Stimulated activated CD8-positive, alpha-beta memory T cell treated with anti-CD3 and anti-CD28 coated beads, Interleukin-12 subunit alpha, Interleukin-12 subunit beta, amount 100 ng/mL, for 4 hours (primary cell): ENCODE measurements around the gene CCND3.
A peak's percentile ranks its signal among the peaks of the same experiment; 100 is the strongest.
"Not testable (repeated sequence)": the region's sequence is repeated elsewhere in the genome, so short reads cannot be mapped to it uniquely, and the experiment has no call there.

Experiments used
- DNase-seq: peaks from one replicate; pipeline ENCODE4 v3.0.0-alpha.2; 2020; ENCODE audit warnings: low read depth

CCND3 gene

GRCh38 chr6:41947581-41948220 is 6.1 kb upstream of the CCND3 start:
- DNase-seq: no peak

GRCh38 chr6:41943456-41943855 is 1.8 kb upstream of the CCND3 start:
- no peak for DNase-seq

GRCh38 chr6:41942882-41943281 is 1.3 kb upstream of the CCND3 start:
- not testable (repeated sequence) for DNase-seq

GRCh38 chr6:41942067-41942851 is 651 bp upstream of the CCND3 start:
- DNase-seq: no peak

- peak; percentile 34 for DNase-seq
These were observed 789 bp downstream of the CCND3 start for GRCh38 chr6:41940759-41941279.

GRCh38 chr6:41939848-41940758 is 1.5 kb downstream of the CCND3 start:
- DNase-seq: no peak

- DNase-seq: peak; percentile 11
These were observed 2.3 kb downstream of the CCND3 start for GRCh38 chr6:41939176-41939847.

GRCh38 chr6:41938590-41939175 is 2.9 kb downstream of the CCND3 start:
- no peak for DNase-seq

- no peak for DNase-seq
These were observed 3.6 kb downstream of the CCND3 start for GRCh38 chr6:41937861-41938574.

GRCh38 chr6:41937472-41937860 is 4.1 kb downstream of the CCND3 start:
- no peak for DNase-seq

- peak; percentile 54 for DNase-seq
These were observed 5.4 kb downstream of the CCND3 start for GRCh38 chr6:41936073-41936837.

- DNase-seq: no peak
These were observed 5.9 kb downstream of the CCND3 start for GRCh38 chr6:41935685-41936072.

GRCh38 chr6:41935193-41935574 is 6.4 kb downstream of the CCND3 start:
- DNase-seq: no peak

- no peak for DNase-seq
These were observed 7.1 kb downstream of the CCND3 start for GRCh38 chr6:41934278-41935192.

- DNase-seq: no peak
These were observed 9.2 kb downstream of the CCND3 start for GRCh38 chr6:41932378-41932777.

- no peak for DNase-seq
These were observed 9.8 kb downstream of the CCND3 start for GRCh38 chr6:41931792-41932191.

- no peak for DNase-seq
These were observed 11.7 kb downstream of the CCND3 start for GRCh38 chr6:41929924-41930323.

- no peak for DNase-seq
These were observed 14.4 kb downstream of the CCND3 start for GRCh38 chr6:41927253-41927652.

- no peak for DNase-seq
These were observed 19.5 kb downstream of the CCND3 start for GRCh38 chr6:41922154-41922553.
